ENCODE measurements around the gene EFHC2.

EFHC2 gene

DNA sequence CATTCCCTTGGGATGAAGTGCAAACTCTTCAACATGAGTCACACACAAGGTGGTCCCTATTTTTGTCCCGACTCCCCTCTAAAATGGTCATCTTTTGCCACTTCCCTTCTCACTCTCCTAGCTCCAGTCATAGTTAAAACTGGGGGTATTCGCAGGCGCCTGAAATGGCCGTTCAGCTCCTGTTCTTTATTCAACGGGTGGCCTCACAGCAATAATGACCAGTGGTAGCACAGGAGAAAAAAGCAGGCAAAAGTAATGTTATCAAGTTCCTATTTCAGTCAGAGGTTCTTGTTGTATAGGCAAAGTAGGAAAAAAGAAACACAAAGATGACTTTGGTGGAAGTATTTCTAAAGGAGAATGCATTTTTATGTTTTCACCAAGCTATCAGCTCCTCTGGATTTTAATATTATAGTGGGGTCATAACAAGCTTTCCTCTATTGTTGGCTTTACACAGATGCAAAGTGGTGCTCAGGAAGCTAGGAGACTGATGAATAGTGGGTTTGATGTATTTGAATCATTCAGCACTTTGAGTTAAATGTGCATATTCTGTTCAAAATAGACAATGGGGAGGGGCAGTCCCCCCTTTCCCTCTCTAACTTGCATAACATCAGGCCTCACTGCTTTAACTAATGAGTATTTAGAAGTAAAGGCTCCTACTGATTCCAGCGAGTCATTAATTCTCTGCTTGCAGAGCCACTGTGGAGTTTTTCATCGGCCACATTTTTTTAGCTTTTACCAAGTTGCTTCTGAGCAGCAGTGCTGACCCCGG is 199.1 kb downstream of the EFHC2 start:
- no peak for DNase-seq

DNA sequence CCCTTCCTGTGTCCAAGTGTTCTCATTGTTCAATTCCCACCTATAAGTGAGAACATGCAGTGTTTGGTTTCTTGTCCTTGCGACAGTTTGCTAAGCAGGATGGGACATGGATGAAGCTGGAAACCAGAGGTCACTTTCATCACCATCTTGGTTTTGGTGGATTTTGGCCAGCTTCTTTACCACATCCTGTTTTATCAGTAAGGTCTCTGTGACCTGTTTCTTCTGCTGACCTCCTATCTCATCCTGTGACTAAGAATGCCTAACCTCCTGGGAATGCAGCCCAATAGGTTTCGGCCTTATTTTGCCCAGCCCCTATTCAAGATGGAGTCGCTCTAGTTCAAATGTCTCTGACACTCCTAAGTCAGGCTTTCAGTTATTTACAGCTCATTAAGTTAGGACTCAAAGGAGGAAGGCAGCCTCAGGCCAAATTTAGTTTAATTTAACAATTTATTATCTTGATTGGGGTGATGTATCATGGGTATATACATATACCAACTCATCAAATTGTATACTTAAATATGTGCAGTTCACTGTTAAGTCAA is 200.3 kb downstream of the EFHC2 start:
- no peak for DNase-seq

DNA sequence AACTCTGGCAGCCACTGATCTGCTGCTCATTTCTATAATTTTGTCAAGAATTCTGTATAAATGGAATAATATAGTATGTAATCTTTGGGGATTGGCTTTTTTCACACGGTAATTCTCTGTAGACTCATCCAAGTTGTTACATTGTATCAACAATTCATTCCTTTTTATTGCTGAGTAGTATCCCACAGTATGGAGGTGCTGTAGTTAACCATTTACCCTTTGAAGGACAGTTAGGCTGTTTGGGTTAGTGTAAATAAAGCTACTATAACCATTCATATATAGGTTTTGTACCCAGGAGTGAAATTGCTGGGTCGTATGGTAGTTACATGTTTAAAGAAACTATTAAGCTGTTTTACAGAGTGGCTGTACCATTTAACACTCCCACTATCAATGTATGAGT is 213.3 kb downstream of the EFHC2 start:
- DNase-seq, result no peak

DNA sequence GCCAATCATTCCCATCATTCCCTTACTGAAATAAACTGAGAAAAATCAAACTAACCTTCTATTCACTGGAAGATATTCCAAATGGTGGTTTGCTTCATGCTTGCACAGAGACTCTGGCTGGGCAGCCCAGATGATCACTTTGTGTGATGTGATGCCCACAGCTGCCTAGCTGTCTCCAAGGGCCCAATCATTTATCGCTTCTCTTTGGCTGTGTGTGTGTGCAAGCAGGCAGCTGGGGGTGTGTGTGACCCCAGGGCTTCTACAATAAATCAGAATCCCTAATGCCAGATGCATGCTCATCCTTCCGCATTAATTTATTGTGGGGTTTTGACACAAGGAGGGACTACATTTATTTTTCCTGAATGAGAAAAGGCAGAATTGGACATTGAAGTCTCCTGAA is 230.1 kb downstream of the EFHC2 start:
- DNase-seq, result no peak

DNA sequence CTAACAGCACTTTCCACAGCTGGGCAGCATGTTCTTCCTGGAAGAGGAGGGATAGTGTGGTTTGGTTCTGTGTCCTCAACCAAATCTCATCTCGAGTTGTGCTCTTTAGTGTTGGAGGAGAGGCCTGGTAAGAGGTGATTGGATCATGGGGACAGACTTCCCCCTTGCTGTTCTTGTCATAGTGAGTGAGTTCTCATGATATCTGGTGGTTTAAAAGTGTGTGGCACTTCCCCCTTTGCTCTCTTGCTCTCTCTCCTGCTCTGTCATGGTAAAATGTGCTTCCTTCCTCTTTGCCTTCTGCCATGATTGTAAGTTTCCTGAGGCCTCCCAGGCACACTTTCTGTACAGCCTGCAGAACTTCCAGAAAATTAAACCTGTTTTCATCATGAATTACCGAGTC is 236.6 kb downstream of the EFHC2 start:
- DNase-seq, result no peak

DNA sequence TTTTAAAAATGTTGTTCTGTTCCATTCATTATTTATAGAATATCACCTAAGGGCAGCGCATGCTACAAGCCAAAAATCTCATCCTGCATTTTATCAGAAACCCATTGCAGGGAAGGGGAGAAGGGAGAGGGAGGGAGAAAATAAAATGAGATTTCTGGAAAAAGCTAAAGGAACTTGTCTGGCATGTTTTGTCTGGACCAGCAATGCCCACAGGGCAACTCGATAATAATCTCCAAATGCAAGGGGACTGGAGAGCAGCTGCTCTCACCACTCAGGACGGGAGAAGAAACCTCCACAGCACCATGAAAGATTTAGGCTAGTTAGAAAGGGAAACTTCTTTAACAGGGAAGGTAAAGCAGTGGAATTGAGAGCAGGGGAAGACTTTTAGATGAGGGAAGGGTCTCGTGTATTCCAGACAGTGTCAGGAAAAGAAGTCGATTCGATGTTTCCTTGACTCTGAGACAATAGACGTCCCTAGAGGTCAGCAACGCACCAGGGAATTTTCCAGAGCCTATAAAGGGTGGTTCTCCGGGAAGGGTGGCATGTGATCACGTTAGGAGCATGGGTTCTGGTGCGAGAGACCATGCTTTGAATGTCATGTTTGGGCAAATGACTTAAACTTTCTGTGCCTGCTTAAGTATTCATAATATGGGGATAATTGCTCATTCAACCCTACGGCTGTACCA is 238.1 kb downstream of the EFHC2 start:
- no peak for DNase-seq

DNA sequence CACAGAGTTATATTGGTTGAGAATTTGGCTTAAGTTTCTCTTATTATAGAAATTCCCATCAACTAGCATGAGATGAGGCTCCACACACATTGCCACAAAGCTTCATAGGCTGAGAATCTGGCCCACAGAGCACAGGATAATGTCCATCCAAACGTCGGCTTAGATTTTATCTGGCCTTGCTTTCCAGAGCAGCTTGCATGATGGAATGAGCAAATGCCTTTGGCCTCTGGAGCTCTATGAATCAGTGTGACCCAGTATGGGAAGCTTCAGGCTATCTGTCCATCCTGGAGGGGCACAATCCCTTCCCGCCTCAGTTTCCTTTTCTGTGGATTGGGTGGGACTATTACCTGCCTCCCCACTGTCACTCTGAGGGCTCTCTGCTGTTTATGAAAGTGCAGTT is 238.8 kb downstream of the EFHC2 start:
- DNase-seq, result no peak

DNA sequence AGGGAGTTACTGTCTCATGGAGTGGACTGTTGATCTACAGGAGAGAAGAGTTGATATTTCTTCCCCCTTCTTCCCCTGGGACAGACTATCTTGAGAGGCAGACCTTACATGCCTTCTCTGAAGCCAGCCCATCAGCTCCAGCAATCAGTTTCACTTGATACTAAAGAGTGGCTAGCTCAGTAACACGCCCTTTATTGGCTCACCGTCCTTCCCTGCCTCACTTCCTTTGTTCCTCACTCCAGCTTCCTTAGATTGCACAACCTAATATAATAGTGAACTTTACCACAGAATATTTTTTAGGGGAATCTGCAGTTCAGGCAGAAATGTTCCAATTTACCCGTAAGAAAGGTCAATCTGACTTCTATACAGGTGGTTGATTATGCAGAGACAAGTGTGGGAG is 242.2 kb downstream of the EFHC2 start:
- no peak for DNase-seq

DNA sequence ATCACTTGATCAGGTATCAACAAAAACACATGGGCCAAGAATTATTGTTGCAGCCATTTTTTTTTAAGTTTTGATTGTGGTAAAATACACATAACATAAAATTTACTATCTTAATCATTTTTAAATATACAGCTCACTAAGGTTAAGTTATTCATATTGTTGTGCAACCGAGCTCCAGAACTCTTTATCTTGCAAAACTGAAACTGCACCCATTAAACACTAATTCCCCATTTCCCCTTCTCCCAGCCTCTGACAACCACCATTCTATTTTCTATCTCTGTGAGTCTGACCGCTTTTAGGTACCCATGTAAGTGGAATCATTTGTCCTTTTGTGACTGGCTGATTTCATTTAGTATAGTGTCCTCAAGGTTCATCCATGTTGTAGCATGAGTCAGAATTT is 244.1 kb downstream of the EFHC2 start:
- no peak for DNase-seq

All from NCI-H774 (cell line).